ENCODE data around the gene TXN.

Gene TXN

DNA sequence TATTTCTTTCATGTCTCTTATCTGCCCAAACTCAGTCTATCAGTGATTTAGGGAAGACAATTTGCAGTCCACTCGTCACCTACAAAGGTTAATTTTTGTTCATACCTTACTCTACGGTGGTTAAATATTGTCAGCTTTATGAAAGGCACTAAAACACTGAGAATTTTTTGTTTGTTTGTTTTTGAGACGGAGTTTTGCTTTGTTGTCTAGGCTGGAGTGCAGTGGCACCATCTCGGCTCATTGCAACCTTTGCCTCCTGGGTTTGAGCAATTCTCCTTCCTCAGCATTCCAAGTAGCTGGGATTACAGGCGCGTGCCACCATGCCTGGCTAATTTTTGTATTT lies 26.4 kb upstream of the TXN start:
- Histone ChIP-seq H3K9me3 (ENCODE audit: insufficient read depth, low read length) (no peaks in the 10 kb centered on the region), H3K27me3 (ENCODE audit: low read length) (no peaks in the 10 kb centered on the region), H4K20me1 (ENCODE audit: low read depth, low read length) (no peaks in the 10 kb centered on the region), H3F3A (ENCODE audit: insufficient read depth) (no peaks in the 10 kb centered on the region), H3K9me2 (replicated peaks; ENCODE audit: insufficient read depth, low read length) (no peaks in the 10 kb centered on the region), H3K9ac (ENCODE audit: low read length) (no peak overlapping the region), H3K4me2 (ENCODE audit: low read depth, low read length, poor library complexity, severe bottlenecking) (no peak overlapping the region), H3K27ac (ENCODE audit: low read depth, low read length) (no peak overlapping the region), H2AFZ (ENCODE audit: low read depth, low read length, severe bottlenecking) (no peak overlapping the region), H3K4me3 (ENCODE audit: insufficient read depth, low read length, poor library complexity, severe bottlenecking) (no peak overlapping the region), H3K79me2 (ENCODE audit: insufficient read depth, low read length) (no peaks in the 10 kb centered on the region), H3K36me3 (ENCODE audit: low read length) (no peaks in the 10 kb centered on the region)
- TF ChIP-seq EZH2phosphoT487 (conservative IDR thresholded peaks at IDR 0.05; ENCODE audit: low read length) = no peak
- TF ChIP-seq, protein P1, sequence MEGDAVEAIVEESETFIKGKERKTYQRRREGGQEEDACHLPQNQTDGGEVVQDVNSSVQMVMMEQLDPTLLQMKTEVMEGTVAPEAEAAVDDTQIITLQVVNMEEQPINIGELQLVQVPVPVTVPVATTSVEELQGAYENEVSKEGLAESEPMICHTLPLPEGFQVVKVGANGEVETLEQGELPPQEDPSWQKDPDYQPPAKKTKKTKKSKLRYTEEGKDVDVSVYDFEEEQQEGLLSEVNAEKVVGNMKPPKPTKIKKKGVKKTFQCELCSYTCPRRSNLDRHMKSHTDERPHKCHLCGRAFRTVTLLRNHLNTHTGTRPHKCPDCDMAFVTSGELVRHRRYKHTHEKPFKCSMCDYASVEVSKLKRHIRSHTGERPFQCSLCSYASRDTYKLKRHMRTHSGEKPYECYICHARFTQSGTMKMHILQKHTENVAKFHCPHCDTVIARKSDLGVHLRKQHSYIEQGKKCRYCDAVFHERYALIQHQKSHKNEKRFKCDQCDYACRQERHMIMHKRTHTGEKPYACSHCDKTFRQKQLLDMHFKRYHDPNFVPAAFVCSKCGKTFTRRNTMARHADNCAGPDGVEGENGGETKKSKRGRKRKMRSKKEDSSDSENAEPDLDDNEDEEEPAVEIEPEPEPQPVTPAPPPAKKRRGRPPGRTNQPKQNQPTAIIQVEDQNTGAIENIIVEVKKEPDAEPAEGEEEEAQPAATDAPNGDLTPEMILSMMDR (IDR thresholded peaks at IDR 0.05; ENCODE audit: insufficient read depth, low read length, poor library complexity, severe bottlenecking) = no peak

DNA sequence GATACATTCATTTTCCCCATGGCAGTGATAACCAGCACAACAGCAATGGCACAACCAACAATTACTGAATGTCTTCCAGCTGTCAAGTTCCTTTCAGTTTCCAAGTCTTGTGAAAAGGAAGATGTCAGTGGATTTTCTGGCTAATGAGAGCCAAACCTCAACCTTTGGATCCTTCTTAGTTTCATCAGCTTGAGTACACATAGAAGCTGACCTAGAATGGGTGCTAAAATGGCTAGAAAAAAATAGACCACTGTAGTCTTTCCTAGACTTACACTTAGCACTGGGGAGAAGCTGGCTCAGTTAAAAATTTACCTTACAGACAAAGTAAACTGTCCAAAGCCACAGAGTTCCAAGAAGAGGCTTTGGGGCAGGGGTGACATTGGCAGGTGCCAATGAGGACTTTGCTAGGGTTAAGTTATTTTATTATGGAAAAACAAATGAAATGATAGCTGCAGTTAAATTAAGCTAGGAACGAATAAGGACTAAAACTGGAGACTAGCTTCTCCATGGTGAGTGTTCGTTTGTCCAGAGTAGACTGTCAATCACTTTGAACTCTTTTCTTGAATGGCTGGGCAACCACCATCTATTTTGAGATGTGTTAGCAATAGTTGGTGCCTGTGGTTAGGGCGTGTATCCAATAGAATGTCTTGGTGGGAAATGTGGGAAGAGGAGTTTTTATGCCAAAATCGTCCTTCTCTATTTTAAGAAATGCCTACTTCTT lies 25.9 kb upstream of the TXN start:
- Histone ChIP-seq H3K9ac (ENCODE audit: low read length) (no peak overlapping the region), H3K9me3 (ENCODE audit: insufficient read depth, low read length) (no peaks in the 10 kb centered on the region), H4K20me1 (ENCODE audit: low read depth, low read length) (no peaks in the 10 kb centered on the region), H2AFZ (ENCODE audit: low read depth, low read length, severe bottlenecking) (no peak overlapping the region), H3K27me3 (ENCODE audit: low read length) (no peaks in the 10 kb centered on the region), H3K4me3 (ENCODE audit: insufficient read depth, low read length, poor library complexity, severe bottlenecking) (no peak overlapping the region), H3K4me2 (ENCODE audit: low read depth, low read length, poor library complexity, severe bottlenecking) (no peak overlapping the region), H3F3A (ENCODE audit: insufficient read depth) (no peaks in the 10 kb centered on the region), H3K9me2 (replicated peaks; ENCODE audit: insufficient read depth, low read length) (no peaks in the 10 kb centered on the region), H3K27ac (ENCODE audit: low read depth, low read length) (no peak overlapping the region), H3K79me2 (ENCODE audit: insufficient read depth, low read length) (no peaks in the 10 kb centered on the region), H3K36me3 (ENCODE audit: low read length) (no peaks in the 10 kb centered on the region)
- TF ChIP-seq, protein P1 (IDR thresholded peaks at IDR 0.05; ENCODE audit: insufficient read depth, low read length, poor library complexity, severe bottlenecking) = no peak
- no peak for TF ChIP-seq EZH2phosphoT487 (conservative IDR thresholded peaks at IDR 0.05; ENCODE audit: low read length)

DNA sequence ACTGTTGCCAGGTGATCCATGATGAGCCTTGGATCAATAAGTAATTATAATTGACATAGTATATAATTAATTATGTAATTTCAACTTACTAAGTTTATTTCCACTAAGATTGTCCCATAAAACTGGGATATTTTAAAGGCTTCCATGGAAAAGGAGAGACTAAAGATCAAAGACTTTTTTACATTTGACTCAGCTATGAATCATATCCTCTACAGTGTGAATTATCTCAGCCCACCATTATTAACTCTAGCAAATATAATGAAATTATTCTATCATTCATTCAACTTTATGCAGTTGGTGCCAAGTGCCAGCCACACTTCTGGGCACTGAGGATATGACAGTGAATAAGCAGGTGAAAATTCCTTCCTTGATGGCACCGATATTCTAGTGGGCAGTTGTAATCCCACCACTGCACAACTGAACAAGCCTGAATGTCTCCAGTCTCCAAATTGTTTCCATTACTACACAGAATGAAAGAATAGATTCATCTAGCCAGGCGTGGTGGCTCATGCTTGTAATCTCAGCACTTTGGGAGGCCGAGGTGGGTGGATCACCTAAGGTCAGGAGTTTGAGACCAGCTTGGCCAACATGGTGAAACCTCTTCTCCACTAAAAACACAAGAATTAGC lies 21.9 kb upstream of the TXN start:
- Histone ChIP-seq H3K36me3 (ENCODE audit: low read length) (no peaks in the 10 kb centered on the region), H3K9me2 (replicated peaks; ENCODE audit: insufficient read depth, low read length) (no peaks in the 10 kb centered on the region), H4K20me1 (ENCODE audit: low read depth, low read length) (no peaks in the 10 kb centered on the region), H3K4me2 (ENCODE audit: low read depth, low read length, poor library complexity, severe bottlenecking) (no peak overlapping the region), H3K9me3 (ENCODE audit: insufficient read depth, low read length) (no peaks in the 10 kb centered on the region), H3K9ac (ENCODE audit: low read length) (no peak overlapping the region), H3K79me2 (ENCODE audit: insufficient read depth, low read length) (no peaks in the 10 kb centered on the region), H3K27ac (ENCODE audit: low read depth, low read length) (no peak overlapping the region), H3F3A (ENCODE audit: insufficient read depth) (no peaks in the 10 kb centered on the region), H2AFZ (ENCODE audit: low read depth, low read length, severe bottlenecking) (no peak overlapping the region), H3K4me3 (ENCODE audit: insufficient read depth, low read length, poor library complexity, severe bottlenecking) (no peak overlapping the region), H3K27me3 (ENCODE audit: low read length) (no peaks in the 10 kb centered on the region; the same call in 1 of the 2 replicates)
- no peak for TF ChIP-seq EZH2phosphoT487 (conservative IDR thresholded peaks at IDR 0.05; ENCODE audit: low read length)
- TF ChIP-seq, protein P1 (IDR thresholded peaks at IDR 0.05; ENCODE audit: insufficient read depth, low read length, poor library complexity, severe bottlenecking) = no peak

Data from SU-DHL-6 (cell line).